ENCODE data around the gene GRIN3B.

- TF ChIP-seq MAZ (IDR thresholded peaks at IDR 0.05; ENCODE audit: borderline replicate concordance, low read depth, low read length), result no peak
- no peak for TF ChIP-seq CTCF (conservative IDR thresholded peaks at IDR 0.05; ENCODE audit: low read depth, low read length)
- TF ChIP-seq RCOR1 (IDR thresholded peaks at IDR 0.05; ENCODE audit: insufficient replicate concordance, low read length), result no peak
- no peak for TF ChIP-seq FOS (IDR thresholded peaks at IDR 0.05; ENCODE audit: low read depth, low read length)
- no peak for TF ChIP-seq MAFK (IDR thresholded peaks at IDR 0.05; ENCODE audit: low read depth, low read length)
- TF ChIP-seq RAD21 (IDR thresholded peaks at IDR 0.05; ENCODE audit: low read length), result no peak
- TF ChIP-seq POLR2A (IDR thresholded peaks at IDR 0.05; ENCODE audit: low read depth, low read length), result no peak
- no peak for TF ChIP-seq BHLHE40 (IDR thresholded peaks at IDR 0.05; ENCODE audit: low read depth, low read length)
- TF ChIP-seq CEBPB (IDR thresholded peaks at IDR 0.05; ENCODE audit: low read depth, low read length), result no peak
- no peak for TF ChIP-seq ELK1 (IDR thresholded peaks at IDR 0.05; ENCODE audit: borderline replicate concordance, low read depth, low read length)
- TF ChIP-seq NFE2L2 (IDR thresholded peaks at IDR 0.05; ENCODE audit: low read depth, low read length), result no peak
Observed at GRCh38 chr19:999379-999719, 870 bp upstream of the GRIN3B start.

Measured in IMR-90 (cell line).